GM18505 (cell line): ENCODE data around the gene OXCT1.
"Not testable (repeated sequence)": the region's sequence is repeated elsewhere in the genome, so short reads cannot be mapped to it uniquely, and the experiment has no call there.

Experiments used
- ATAC-seq: cut with Tn5 transposase; IDR thresholded peaks from one replicate; pipeline ENCODE4 v1.9.1; 2021; ENCODE audit not compliant: unreplicated experiment
- POLR2A ChIP-seq: IDR thresholded peaks from 4 replicates; pipeline ENCODE4 v1.6.1; 2011; ENCODE audit warnings: borderline replicate concordance; ENCODE audit not compliant: insufficient read depth, insufficient read length; ENCODE audit errors: extremely low read depth

The OXCT1 gene

GRCh38 chr5:41728281-41728680, 141.9 kb downstream of the OXCT1 start:
- ATAC-seq, result no peak
- no peak for TF ChIP-seq POLR2A

DNA sequence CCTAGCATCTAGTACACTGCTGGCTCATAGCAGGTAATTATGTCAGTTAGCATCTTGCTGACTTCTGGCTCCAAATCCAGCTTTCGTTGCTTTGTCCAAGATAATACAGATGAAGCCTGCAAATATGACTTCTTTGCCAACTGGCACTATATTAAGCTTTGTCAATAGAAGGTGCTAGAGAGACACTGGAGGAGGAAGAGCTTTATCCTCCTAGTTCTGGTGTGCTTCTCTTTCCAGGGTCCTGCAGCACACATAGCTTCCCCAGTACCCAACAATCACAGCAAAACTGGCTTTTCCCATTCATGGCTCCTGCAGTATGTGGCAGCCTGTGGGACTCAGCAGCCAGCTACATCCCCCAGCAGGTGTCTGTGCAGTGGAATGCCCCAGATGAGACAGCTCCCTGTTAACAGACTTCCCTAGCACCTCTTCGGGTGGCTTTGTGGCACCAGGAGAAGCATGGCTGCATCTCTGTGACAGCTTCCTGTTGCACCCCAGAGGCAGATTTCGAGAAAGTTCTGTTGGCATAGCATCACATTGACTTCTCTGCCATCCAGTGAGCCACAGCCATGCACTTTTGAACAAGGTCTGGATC, 147.8 kb downstream of the OXCT1 start:
- TF ChIP-seq POLR2A, result no peak

GRCh38 chr5:41721516-41721915, 148.7 kb downstream of the OXCT1 start:
- TF ChIP-seq POLR2A, result no peak
- no peak for ATAC-seq

More for the DNA sequence above, 147.8 kb downstream of the OXCT1 start:
- ATAC-seq, result no peak

- ATAC-seq, result no peak
- TF ChIP-seq POLR2A, result no peak
Observed at GRCh38 chr5:41716382-41716781, 153.8 kb downstream of the OXCT1 start.

GRCh38 chr5:41714446-41714845, 155.8 kb downstream of the OXCT1 start:
- not testable (repeated sequence) for ATAC-seq

- TF ChIP-seq POLR2A, result no peak
- ATAC-seq, result no peak
Observed at GRCh38 chr5:41708604-41708940, 161.7 kb downstream of the OXCT1 start.

- no peak for TF ChIP-seq POLR2A
- ATAC-seq, result no peak
Observed at GRCh38 chr5:41707853-41708603, 162.2 kb downstream of the OXCT1 start.

DNA sequence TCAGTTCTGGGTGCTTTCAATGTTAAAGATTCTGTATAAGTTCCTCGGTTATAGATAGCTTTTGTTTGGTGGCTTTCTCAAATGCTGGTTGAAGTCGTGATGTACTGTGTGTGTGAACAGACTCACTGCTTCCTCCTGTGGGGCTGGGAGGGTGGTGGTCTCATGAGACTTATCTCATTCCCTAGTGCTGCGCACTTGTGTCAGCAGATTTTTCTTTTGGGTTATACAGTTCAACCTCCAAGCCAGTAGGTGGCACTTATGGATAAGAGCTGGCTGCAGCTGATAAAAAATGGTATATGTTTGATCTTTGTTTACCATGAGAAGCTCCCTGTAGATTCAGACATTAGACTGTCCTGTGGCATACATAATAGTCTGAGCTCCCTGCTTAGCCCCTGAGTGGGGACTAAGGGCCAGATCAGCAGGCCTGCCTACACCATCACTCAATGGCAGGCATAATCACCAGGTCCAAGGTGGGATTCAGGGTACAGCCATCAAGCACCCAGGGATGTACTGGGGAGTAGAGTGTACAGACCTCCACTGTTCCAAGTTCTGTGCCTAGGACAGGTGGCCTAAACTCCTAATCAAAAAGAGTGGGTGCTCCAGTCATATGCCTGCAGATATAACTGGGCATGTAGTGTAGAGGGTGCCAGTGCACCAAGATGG, 174.2 kb downstream of the OXCT1 start:
- ATAC-seq, result no peak
- no peak for TF ChIP-seq POLR2A

DNA sequence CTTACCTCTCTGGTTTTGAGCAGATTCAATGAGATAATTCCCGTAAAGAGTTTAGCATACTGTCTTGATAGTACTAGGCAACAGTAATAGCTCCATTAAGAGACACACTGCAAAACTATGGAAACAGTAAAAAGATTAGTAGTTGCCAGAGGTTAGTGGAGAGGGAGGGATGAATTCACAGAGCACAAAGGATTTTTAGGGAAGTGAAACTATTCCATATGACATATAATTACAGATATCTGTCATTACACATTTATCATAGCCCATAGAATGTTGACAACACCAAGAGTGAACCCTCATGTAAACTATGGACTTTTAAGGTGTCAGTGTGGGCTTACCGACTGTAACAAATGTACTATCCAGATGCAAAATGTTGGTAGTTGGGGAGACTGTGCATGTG, 183.5 kb downstream of the OXCT1 start:
- ATAC-seq, result no peak
- TF ChIP-seq POLR2A, result no peak

DNA sequence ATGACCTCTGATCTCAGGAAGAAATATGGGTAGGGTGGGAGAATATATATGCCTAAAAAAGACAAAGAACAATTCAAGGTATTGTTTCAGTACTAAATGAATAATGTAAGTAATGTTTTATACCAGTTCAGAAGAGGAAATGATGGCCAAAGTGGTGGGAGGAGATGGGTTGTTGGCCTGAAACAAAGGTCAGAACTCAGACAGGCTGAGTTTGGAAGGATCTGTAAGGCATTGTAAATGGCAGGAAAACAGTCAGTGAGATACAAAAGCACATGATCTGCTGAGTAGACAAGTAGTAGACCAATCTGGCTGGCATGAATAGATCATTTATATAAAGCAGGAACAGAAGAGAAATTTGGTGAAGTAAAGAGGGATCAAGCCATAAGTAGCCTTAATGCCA, 184.0 kb downstream of the OXCT1 start:
- no peak for ATAC-seq

GRCh38 chr5:41683181-41683580, 187.0 kb downstream of the OXCT1 start:
- peak; percentile 69 for ATAC-seq
- no peak for TF ChIP-seq POLR2A

More for the DNA sequence above, 184.0 kb downstream of the OXCT1 start:
- no peak for TF ChIP-seq POLR2A

- ATAC-seq, result no peak
- TF ChIP-seq POLR2A, result no peak
Observed at GRCh38 chr5:41682641-41683040, 187.6 kb downstream of the OXCT1 start.

DNA sequence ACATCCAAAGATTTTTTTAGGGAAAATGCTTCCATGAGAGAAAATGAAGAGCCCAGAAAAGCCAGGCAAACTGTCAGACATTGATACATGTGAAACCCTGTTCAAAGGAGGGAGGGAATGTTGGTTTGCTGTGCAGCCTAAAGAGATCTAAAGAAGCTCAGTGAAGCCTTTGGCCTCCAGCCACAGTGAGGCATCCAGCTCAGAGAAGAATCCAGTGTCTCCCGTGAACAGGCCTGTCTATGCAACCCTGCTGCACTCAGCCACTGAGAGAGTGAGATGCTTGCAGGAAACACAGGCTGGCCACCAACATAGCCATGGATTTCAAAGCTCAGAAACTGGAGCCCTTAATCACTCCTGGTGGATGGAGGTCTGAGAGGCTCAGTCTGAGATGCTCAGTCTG, 188.4 kb downstream of the OXCT1 start:
- TF ChIP-seq POLR2A, result no peak
- ATAC-seq, result no peak
